Colonic mucosa (tissue), 4 donors: Measurements from ENCODE around the gene GGT1. TPM values are rescaled to one million over a fixed set of nuclear protein-coding genes. Genes with fewer than 3 reads are reported as not detected.

Experiments used
- DNase-seq: peaks from one replicate; pipeline ENCODE4 v3.0.0-alpha.2; 2020
- H3K27ac ChIP-seq: fragments of 200-600 bp; one replicate; pipeline ENCODE4 v1.8.0; 2021
- H3K27me3 ChIP-seq: fragments of 200-600 bp; one replicate; pipeline ENCODE4 v1.8.0; 2021
- H3K36me3 ChIP-seq: fragments of 200-600 bp; one replicate; pipeline ENCODE4 v1.8.0; 2021
- H3K4me1 ChIP-seq: fragments of 200-600 bp; one replicate; pipeline ENCODE4 v1.8.0; 2021; ENCODE audit warnings: mild to moderate bottlenecking
- H3K4me3 ChIP-seq: fragments of 200-600 bp; one replicate; pipeline ENCODE4 v1.8.0; 2021
- H3K9ac ChIP-seq, 2 donors: one replicate each; pipeline ENCODE4 v1.7.0; 2013; ENCODE audit warnings: control low read depth in 2 of 2, low read depth in 2 of 2, low read length in 2 of 2
- H3K9me3 ChIP-seq: fragments of 200-600 bp; one replicate; pipeline ENCODE4 v1.8.0; 2021
- intact Hi-C: fragments of 100-400 bp; cut with DNase I; formaldehyde crosslinking; loops from one replicate; pipeline ENCODE4 v1.14.1; 2022
- total RNA-seq, 2 donors: library from RNA; stranded (reverse); fragmentation: NEBNext Ultra II Directional in 1 of 2; extraction: Animal tissue kit (Norgen Biotek cat#: 25700) in 1 of 2; gene quantifications; one replicate each; pipeline ENCODE4 v1.2.1, GENCODE V29; 2021
- TF ChIP-seq, protein P1 (sequence below): fragments of 200-600 bp; IDR thresholded peaks from one replicate; pipeline ENCODE4 v1.8.0; 2022; ENCODE audit warnings: antibody characterized with exemption, mild to moderate bottlenecking
- donor health status: healthy.
- donor health status: DM: no; HTN: no; CAD: no.
- donor health status: DM: no; HTN: no; CAD: no.

The GGT1 gene
- total RNA-seq, 2 donors from 2014 or later = 16.8 to 50.4 TPM

DNA sequence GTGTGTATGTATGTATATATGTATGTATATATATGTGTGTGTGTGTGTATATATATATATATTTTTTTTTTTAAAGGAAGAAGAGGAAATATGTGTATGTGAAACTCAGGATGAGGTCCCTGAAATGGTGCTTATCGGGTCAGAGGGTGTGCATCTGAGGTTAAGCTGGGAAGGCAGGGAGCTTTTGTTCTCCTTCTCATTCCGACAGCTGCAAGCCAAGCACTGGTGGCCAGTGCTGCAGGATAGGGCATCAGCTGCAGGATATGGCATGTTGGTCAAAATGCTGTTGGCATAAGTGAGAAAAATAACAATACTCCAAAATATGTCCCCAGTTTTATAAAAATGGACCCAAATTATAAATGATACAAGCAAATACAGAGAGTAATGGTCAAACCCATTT, 39.7 kb upstream of the GGT1 start:
- Histone ChIP-seq H3K9me3 (no peaks in the 10 kb centered on the region), H3K9ac (no peak overlapping the region), H3K36me3 (peaks cover 11% of the 10 kb centered on the region), H3K27me3 (no peaks in the 10 kb centered on the region), H3K27ac (no peak overlapping the region), H3K4me1 (no peaks in the 10 kb centered on the region), H3K4me3 (no peak overlapping the region)
- intact Hi-C loops = no loop called here
- DNase-seq = no peak
- TF ChIP-seq, protein P1, sequence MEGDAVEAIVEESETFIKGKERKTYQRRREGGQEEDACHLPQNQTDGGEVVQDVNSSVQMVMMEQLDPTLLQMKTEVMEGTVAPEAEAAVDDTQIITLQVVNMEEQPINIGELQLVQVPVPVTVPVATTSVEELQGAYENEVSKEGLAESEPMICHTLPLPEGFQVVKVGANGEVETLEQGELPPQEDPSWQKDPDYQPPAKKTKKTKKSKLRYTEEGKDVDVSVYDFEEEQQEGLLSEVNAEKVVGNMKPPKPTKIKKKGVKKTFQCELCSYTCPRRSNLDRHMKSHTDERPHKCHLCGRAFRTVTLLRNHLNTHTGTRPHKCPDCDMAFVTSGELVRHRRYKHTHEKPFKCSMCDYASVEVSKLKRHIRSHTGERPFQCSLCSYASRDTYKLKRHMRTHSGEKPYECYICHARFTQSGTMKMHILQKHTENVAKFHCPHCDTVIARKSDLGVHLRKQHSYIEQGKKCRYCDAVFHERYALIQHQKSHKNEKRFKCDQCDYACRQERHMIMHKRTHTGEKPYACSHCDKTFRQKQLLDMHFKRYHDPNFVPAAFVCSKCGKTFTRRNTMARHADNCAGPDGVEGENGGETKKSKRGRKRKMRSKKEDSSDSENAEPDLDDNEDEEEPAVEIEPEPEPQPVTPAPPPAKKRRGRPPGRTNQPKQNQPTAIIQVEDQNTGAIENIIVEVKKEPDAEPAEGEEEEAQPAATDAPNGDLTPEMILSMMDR = no peak

DNA sequence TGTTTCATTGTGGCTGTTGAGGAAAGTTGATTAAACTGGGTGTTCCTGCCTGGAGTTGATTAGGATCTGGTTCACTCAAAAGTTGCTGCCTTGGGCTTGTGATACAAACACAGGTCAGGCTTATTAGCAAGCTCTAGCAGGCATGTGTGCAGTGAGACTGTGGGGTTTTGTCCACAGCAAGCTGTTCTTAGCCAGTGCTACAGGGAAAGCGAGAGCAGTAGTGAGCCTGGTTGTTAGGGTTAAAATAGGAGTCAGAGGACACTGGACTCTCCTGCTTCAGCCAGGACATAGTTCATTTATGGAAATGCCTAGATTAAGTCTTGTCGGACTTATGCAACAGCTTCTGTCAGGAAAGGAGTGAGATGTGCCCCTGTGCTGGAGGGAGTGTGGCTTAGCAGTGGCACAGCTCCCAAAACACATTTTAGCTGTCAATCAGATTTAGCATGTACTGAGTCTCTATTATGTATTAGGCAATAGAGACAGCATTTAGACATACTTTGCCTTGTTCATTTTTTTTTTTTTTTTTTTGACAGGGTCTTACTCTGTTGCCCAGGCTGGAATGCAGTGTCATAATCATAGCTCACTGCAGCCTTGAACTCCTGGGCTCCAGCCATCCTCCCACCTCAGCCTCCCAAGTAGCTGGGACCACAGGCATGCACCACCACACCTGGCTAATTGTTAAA, 38.5 kb upstream of the GGT1 start:
- TF ChIP-seq, protein P1 = no peak
- intact Hi-C loops = no loop called here
- Histone ChIP-seq H3K27ac (no peak overlapping the region), H3K4me3 (no peak overlapping the region), H3K4me1 (no peaks in the 10 kb centered on the region), H3K9ac (no peak overlapping the region), H3K9me3 (no peaks in the 10 kb centered on the region), H3K27me3 (no peaks in the 10 kb centered on the region), H3K36me3 (peaks cover 11% of the 10 kb centered on the region)
- no peak for DNase-seq

DNA sequence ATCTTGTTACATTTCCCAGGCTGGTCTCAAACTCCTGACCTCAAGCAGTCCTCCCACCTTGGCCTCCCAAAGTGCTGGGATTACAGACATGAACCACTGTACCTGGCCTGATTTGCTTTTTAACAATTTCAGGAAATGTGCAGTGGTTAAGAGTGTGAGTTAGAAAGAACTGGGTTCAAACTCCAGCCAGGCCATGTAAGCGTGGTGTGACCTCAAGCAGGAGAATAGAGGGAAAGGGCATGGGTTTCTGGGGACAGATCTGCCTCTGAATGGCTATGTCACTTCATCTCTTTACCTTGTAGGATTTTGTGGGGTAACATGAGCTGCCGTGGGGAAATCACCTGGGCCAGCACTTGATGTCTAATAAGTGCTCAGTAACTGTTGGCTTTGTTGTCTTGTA, 37.9 kb upstream of the GGT1 start:
- TF ChIP-seq, protein P1 = no peak
- Histone ChIP-seq H3K9ac (no peak overlapping the region), H3K36me3 (peaks cover 11% of the 10 kb centered on the region), H3K4me1 (no peaks in the 10 kb centered on the region), H3K9me3 (no peaks in the 10 kb centered on the region), H3K27ac (no peak overlapping the region), H3K27me3 (no peaks in the 10 kb centered on the region), H3K4me3 (no peak overlapping the region)
- DNase-seq = no peak
- intact Hi-C loops = no loop called here

DNA sequence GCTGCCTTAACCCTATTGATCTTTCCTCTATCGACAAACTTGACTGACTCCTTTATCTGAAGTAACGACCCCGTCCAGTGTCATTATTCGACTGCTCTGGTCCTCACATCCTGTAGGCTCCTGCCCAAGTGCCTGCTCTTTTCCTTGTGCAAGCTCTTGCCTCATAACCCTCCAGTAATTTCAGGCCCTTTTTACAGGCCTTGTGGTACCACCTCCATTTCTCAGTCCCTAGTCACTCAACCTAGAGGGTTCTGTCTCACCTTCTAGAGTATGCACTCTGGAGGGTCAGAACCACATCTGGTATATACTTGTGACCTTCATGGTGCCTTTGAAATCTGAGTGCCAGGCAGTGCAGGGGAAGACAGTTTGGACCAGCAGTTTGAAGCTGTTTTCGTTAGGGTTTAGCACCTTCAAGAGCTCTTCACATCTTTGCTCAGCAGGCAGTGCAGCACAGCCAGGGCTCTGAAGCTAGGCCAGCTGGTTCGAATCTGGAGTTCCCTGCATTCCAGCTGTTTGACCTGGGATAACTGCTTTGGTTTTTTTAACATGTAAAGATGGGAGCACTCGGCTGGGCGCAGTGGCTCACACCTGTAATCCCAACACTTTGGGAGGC, 36.0 kb upstream of the GGT1 start:
- Histone ChIP-seq H3K9ac (no peak overlapping the region), H3K27me3 (no peaks in the 10 kb centered on the region), H3K9me3 (no peaks in the 10 kb centered on the region), H3K4me1 (no peaks in the 10 kb centered on the region), H3K36me3 (peaks cover 5% of the 10 kb centered on the region), H3K4me3 (no peak overlapping the region), H3K27ac (no peak overlapping the region)
- DNase-seq = no peak
- intact Hi-C loops = no loop called here
- TF ChIP-seq, protein P1 = no peak

DNA sequence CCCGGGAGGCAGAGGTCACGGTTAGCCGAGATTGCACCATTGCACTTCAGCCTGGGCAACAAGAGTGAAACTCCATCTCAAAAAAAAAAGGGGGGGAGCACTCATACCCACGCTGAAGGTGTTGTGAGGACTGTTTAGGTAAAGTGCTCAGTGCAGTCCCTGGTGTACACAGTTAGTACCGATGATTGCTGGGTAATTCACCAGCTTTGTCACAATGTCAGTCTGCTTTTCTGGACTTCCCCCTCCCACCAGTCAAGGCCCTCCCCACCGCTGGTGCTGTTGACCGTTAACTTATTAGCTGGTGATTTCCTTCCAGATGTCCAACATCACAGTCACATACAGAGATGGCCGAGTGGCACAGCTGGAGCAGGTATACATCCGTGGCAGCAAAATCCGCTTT, 35.3 kb upstream of the GGT1 start:
- DNase-seq = no peak
- intact Hi-C loops = no loop called here
- no peak overlapping the region for H3K9ac ChIP-seq
- H3K36me3 ChIP-seq = peaks cover 5% of the 10 kb centered on the region
- no peaks in the 10 kb centered on the region for H3K9me3 ChIP-seq
- no peak overlapping the region for H3K27ac ChIP-seq
- TF ChIP-seq, protein P1 = no peak
- no peaks in the 10 kb centered on the region for H3K4me1 ChIP-seq
- H3K27me3 ChIP-seq = no peaks in the 10 kb centered on the region
- H3K4me3 ChIP-seq = no peak overlapping the region
